Esophagus squamous epithelium (tissue), 5 donors: Measurements from ENCODE around the gene PRPF8. TPM values are rescaled to one million over a fixed set of nuclear protein-coding genes. Genes with fewer than 3 reads are reported as not detected.
"Not testable (repeated sequence)": the region's sequence is repeated elsewhere in the genome, so short reads cannot be mapped to it uniquely, and the experiment has no call there.

Experiments used
- DNase-seq: peaks from one replicate; lab custom pipeline; 2025; lab: John Stamatoyannopoulos, UW
- H3K27ac ChIP-seq, 4 donors: fragments of 200-600 bp; sonication (generic); one replicate each; pipeline ENCODE4 v1.5.1; 2016 to 2019; ENCODE audit warnings: mild to moderate bottlenecking in 1 of 4
- H3K27me3 ChIP-seq, 4 donors: fragments of 200-600 bp; sonication (generic); 1 replicate in 3 of 4; 2 replicates in 1 of 4; pipeline versions ENCODE4 v1.5.1 to v1.6.0; 2017 to 2021; ENCODE audit warnings: antibody characterized with exemption in 1 of 4
- H3K36me3 ChIP-seq, 3 donors: fragments of 200-600 bp; sonication (generic); one replicate each; pipeline ENCODE4 v1.5.1; 2016 to 2019
- H3K4me1 ChIP-seq, 3 donors: fragments of 200-600 bp; sonication (generic); one replicate each; pipeline ENCODE4 v1.5.1; 2017 to 2019
- H3K4me3 ChIP-seq, 4 donors: fragments of 200-600 bp; sonication (generic); 1 replicate in 3 of 4; 2 replicates in 1 of 4; pipeline ENCODE4 v1.5.1; 2016 to 2019; ENCODE audit warnings: mild to moderate bottlenecking in 2 of 4, moderate library complexity in 1 of 4
- H3K9me3 ChIP-seq, 3 donors: fragments of 200-600 bp; sonication (generic); one replicate each; pipeline ENCODE4 v1.5.1; 2016 to 2019
- POLR2A ChIP-seq, 4 donors: fragments of 450-650 bp; IDR thresholded peaks; one replicate each; pipeline ENCODE4 v1.6.1; 2017; ENCODE audit warnings: antibody characterized with exemption in 4 of 4, mild to moderate bottlenecking in 4 of 4, moderate library complexity in 3 of 4
- WGBS, 2 donors: methylation state at CpG; one replicate each; pipeline ENCODE4 v1.1.5; 2018; 5-methylcytosine and 5-hydroxymethylcytosine counted together
- intact Hi-C: fragments of 100-400 bp; cut with DNase I; formaldehyde crosslinking; loops from one replicate; pipeline ENCODE4 v1.15.0; 2022
- total RNA-seq, 4 donors: library from RNA; depleted of rRNA; stranded (reverse); fragments of >200 nt; gene quantifications; one replicate each; pipeline ENCODE4 v1.1.0, GENCODE V29; 2016
- TF ChIP-seq, protein P1 (sequence below), 6 experiments: fragments of 450-650 bp in 4 of 6; fragments of 200-600 bp in 2 of 6; sonication (generic) in 2 of 6; IDR thresholded peaks; one replicate each; pipeline ENCODE4 v1.5.1; 2016 to 2019; ENCODE audit warnings: antibody characterized with exemption in 6 of 6, mild to moderate bottlenecking in 4 of 6, moderate library complexity in 4 of 6
- donor health status: DM: yes; HTN: yes; CAD: no.

The PRPF8 gene
- total RNA-seq, 4 donors from 2014 or later = 112 to 157 (median 145) TPM

DNA sequence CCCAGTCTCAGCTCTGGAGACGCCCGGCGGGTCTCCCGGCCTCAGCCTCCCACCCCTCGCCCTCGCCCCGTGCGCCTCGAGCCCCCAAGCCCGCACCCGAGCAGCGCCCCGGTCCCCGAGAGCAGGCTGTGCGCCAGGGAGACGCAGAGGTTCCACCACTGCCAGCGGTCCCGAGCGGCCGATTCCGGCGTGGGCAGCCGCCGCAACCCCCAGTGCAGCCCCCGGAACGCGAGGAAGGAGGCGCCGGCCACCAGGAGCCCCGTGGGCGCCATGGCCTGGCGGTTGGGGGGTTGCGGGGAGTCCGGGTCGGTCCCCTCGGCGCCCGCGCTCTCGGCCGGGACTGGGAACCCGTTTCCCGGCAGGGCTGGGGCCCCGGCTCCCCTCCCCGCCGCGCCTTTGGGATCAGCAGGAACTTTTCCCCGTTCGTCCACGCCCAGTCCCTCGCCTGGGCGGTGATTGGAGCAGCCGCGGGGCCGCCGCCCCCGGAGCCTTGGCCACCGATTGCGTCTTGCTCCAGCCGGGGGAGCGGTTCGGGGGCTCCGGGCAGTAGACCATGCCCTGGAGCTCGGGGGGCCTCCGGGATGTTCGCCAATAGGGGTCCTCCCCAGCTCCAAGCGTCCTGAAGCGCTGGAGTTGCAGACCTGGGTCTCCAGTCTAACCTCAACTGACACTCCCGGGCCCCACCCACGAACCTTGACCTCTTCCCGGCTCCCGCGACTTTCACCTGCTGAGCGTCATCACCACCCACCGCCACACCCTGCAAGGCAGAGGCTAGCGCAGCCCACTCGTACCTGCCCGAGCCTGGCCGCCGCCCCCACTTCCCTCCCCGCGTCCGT, 25.5 kb upstream of the PRPF8 start, which contains the start of gene TLCD2:
Gene TLCD2, minus strand, starts transcription at position 407 of the 836 bp plus-strand sequence. Its CDS starts 135 bp downstream, at position 272.
- Histone ChIP-seq H3K4me1 (peaks cover 29 to 60% (median 40%) of the 10 kb centered on the region in 3 donors), H3K36me3 (peaks cover 8 to 37% (median 14%) of the 10 kb centered on the region in 3 donors), H3K27me3 (no peaks in the 10 kb centered on the region), H3K4me3 (peak within 1 kb of the TSS; percentile 62 to 93 (median 66)), H3K9me3 (no peaks in the 10 kb centered on the region), H3K27ac (peak within 1 kb of the TSS; percentile 84 to 94 (median 91))
- WGBS, 2 donors = 6% methylated on average over 32 of the region's 83 CpGs; no CpG with 5 or more reads in 1 of the 2 donors
- intact Hi-C loops = no loop called here
- no peak for DNase-seq
- TF ChIP-seq, protein P1, sequence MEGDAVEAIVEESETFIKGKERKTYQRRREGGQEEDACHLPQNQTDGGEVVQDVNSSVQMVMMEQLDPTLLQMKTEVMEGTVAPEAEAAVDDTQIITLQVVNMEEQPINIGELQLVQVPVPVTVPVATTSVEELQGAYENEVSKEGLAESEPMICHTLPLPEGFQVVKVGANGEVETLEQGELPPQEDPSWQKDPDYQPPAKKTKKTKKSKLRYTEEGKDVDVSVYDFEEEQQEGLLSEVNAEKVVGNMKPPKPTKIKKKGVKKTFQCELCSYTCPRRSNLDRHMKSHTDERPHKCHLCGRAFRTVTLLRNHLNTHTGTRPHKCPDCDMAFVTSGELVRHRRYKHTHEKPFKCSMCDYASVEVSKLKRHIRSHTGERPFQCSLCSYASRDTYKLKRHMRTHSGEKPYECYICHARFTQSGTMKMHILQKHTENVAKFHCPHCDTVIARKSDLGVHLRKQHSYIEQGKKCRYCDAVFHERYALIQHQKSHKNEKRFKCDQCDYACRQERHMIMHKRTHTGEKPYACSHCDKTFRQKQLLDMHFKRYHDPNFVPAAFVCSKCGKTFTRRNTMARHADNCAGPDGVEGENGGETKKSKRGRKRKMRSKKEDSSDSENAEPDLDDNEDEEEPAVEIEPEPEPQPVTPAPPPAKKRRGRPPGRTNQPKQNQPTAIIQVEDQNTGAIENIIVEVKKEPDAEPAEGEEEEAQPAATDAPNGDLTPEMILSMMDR (IDR thresholded peaks at IDR 0.05) = no peak
- peak in 3 of 4 donors; percentile 20 to 77 (median 67) for TF ChIP-seq POLR2A (IDR thresholded peaks at IDR 0.05)

DNA sequence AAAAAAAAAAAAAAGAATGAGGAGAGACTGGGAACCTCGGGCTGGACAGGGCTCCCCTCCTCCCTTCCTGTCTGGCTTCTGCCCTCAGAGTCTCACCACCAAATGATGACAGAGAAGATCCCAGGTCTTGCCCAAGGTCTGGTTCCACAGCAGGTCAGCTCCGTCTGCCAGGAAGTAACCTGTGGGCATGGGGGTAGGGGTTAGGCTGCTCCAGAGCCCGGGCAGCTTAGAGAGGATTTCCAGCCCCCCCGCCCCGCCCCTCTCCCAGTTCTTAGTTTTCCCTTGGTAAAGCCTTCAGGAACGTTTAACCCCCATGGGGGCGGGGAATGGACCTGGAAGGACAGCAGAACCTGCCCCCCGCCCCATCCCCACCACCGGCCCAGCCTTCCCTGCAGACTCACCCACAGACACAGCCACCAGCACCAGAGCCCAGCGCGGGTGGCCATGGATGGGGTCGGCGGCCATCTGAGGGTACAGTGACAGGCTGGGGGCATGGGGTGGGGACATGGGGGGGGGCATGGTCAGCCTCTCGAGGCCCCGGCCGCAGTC, 24.8 kb upstream of the PRPF8 start:
- H3K4me1 ChIP-seq = peaks cover 27 to 53% (median 36%) of the 10 kb centered on the region in 3 donors

DNA sequence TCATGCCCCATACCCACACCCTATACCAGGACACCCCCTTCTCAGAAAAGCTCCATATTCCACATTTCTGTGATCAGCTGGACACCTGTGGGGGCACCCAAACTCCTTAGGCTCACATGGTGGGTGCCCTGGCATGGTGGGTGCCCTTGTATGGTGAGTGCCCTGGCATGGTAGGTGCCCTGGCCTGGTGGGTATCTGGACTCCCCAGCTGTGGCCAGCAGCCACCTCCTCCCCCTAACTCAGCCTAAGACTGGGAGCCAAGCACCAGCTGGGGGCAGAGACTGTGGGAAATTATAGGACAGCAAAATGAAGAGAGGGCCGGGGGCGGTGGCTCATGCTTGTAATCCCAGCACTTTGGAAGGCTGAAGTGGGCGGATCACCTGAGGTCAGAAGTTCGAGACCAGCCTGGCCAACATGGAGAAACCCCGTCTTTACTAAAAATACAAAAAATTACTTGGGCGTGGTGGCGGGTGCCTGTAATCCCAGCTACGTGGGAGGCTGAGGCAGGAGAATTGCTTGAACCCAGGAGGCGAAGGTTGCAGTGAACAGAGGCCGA, 24.2 kb upstream of the PRPF8 start:
- Histone ChIP-seq H3K36me3 (peaks cover 8 to 35% (median 14%) of the 10 kb centered on the region in 3 donors), H3K4me1 (peaks cover 21 to 47% (median 31%) of the 10 kb centered on the region in 3 donors)
- DNase-seq, H3K4me3 ChIP-seq, intact Hi-C loops, H3K27me3 ChIP-seq, H3K27ac ChIP-seq, H3K9me3 ChIP-seq: not testable (repeated sequence)
- WGBS, 2 donors = 79 to 94% methylated on average over 6 to 9 of the region's 10 CpGs

More for the DNA sequence above, 24.8 kb upstream of the PRPF8 start:
- 0 to 25% methylated on average over 3 to 5 of the region's 16 CpGs for WGBS, 2 donors
- TF ChIP-seq POLR2A (IDR thresholded peaks at IDR 0.05) = no peak
- TF ChIP-seq, protein P1 (IDR thresholded peaks at IDR 0.05) = no peak
- no peaks in the 10 kb centered on the region for H3K9me3 ChIP-seq
- no peaks in the 10 kb centered on the region for H3K27me3 ChIP-seq
- DNase-seq = no peak
- H3K4me3 ChIP-seq = peak overlapping the region; percentile 62 to 93 (median 66)
- intact Hi-C loops = no loop called here
- H3K36me3 ChIP-seq = peaks cover 8 to 37% (median 14%) of the 10 kb centered on the region in 3 donors
- peak overlapping the region; percentile 84 to 94 (median 91) for H3K27ac ChIP-seq

DNA sequence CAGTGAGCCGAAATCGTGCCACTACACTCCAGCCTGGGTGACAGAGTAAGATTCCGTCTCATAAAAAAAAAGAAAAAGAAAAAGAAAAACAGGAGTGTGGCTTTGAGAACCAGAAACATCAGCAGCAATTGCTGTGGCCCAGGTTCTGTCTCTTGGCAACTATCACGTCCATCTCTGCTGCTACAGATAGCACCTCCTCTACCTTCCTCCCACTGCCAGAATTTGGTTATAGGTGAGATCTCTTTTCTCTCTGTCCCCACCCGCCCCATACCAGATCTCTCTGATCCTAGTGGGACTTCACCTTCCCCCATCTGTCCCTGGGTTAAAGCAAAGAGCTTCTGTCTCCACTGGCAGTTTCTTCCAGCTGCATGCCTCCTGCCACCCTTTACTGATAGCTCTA, 22.4 kb upstream of the PRPF8 start:
- H3K27me3 ChIP-seq = no peaks in the 10 kb centered on the region
- H3K4me1 ChIP-seq = peaks cover 13 to 30% (median 18%) of the 10 kb centered on the region in 3 donors
- intact Hi-C loops = no loop called here
- peaks cover 0 to 17% (median 0%) of the 10 kb centered on the region in 3 donors for H3K36me3 ChIP-seq
- TF ChIP-seq, protein P1 (IDR thresholded peaks at IDR 0.05) = no peak
- TF ChIP-seq POLR2A (IDR thresholded peaks at IDR 0.05) = no peak
- no peak for DNase-seq
- 78 to 80% methylated on average over 5 of the region's 5 CpGs for WGBS, 2 donors
- H3K27ac ChIP-seq = no peak overlapping the region
- no peaks in the 10 kb centered on the region for H3K9me3 ChIP-seq
- H3K4me3 ChIP-seq = no peak overlapping the region

DNA sequence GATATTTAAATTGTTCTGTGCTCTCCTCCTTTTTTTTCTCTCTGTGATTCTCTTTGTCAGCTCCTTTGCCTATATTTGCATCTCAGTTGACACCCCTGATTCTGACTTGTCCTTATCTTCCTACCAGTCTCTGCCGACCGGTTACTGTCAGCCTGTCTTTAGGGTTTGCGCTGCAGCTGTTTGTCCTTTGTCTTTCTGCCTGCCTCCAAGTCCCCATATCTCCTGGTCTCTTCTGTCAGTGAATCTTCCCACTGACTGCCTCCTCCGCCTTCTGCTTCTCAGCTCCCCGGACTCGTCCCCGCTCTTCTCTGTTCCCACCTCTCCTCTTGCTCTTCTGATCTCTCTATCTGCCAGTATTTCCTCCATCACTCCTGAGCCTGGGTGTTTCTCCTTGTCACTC, 20.3 kb upstream of the PRPF8 start:
- WGBS, 2 donors = 91 to 92% methylated on average over 7 of the region's 7 CpGs
- Histone ChIP-seq H3K36me3 (peaks cover 0 to 10% (median 0%) of the 10 kb centered on the region in 3 donors), H3K27me3 (no peaks in the 10 kb centered on the region), H3K4me3 (no peak overlapping the region), H3K4me1 (peaks cover 8 to 14% (median 9%) of the 10 kb centered on the region in 3 donors), H3K27ac (no peak overlapping the region), H3K9me3 (no peaks in the 10 kb centered on the region)
- DNase-seq = no peak
- TF ChIP-seq, protein P1 (IDR thresholded peaks at IDR 0.05) = no peak
- TF ChIP-seq POLR2A (IDR thresholded peaks at IDR 0.05) = no peak
- intact Hi-C loops = no loop called here
